D341Med (cell line): ENCODE measurements around the gene KRTAP2-3.
"Not testable (repeated sequence)": the region's sequence is repeated elsewhere in the genome, so short reads cannot be mapped to it uniquely, and the experiment has no call there.

Experiments
- DNase-seq: peaks from one replicate; pipeline ENCODE4 v3.0.0; 2012; ENCODE audit warnings: low spot score

KRTAP2-3 gene, protein sequence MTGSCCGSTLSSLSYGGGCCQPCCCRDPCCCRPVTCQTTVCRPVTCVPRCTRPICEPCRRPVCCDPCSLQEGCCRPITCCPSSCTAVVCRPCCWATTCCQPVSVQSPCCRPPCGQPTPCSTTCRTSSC

DNA sequence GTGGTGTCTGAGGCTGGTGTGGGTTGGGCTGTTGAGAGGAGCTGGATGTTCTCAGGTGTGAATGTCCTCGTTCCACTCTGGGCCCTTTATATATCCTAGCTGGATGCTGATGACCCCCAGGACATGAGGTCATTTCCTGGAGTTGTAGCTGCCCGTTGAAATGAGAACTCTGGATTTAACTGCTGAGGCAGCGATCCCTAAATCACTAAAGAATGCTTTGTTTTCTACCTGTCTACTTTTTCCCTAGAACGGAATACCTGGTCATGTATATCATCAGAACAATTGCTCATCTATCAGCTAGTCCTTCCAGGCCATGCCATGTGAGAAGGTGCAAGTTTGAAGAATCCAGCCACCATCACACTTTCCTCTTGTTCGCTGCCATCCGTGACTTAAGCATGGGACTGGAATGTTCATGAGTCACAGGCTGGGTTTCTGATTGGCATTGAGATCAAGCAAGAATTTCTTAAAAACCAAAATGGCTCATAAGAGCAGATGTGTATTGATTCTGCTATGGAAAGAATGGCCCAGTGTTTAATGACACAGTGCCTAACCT is at the start of gene KRTAP2-3:
KRTAP2-3 (minus strand) TSS at position 63 of the 553 bp plus-strand sequence. CDS start 64 bp downstream, outside the sequence.
- no peak for DNase-seq

DNA sequence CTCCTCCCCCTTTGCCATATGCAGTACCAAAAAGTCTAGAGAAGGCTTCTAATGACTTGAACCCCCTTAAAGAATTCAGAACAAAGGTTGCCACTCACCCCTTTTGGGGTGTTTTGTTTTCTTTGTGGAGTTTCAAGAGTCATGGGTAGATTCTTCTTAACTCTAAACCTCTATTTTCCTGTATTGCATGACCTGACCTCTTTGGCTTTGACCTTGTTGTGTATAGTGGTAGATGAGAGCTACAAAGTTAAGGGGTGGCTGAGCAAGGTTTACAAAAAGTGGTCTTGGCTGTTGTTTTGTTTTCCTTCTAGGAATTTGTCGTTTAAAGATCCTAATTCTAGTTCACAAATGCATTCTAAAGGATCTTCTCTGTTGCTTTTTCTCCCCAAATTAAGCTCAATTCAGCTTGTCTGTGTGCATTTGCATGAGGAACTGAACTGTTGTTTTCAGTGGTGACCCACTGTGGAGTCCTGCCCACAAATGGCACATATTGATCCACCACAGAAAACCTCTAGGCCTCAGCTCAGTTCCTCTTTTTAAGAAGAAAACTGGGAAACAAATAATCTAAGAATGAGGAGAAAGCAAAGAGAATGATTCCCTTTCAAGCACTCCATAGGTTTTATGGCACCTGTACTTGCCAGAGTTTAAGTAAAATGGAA is 48.9 kb upstream of the KRTAP2-3 start:
- DNase-seq = not testable (repeated sequence)

DNA sequence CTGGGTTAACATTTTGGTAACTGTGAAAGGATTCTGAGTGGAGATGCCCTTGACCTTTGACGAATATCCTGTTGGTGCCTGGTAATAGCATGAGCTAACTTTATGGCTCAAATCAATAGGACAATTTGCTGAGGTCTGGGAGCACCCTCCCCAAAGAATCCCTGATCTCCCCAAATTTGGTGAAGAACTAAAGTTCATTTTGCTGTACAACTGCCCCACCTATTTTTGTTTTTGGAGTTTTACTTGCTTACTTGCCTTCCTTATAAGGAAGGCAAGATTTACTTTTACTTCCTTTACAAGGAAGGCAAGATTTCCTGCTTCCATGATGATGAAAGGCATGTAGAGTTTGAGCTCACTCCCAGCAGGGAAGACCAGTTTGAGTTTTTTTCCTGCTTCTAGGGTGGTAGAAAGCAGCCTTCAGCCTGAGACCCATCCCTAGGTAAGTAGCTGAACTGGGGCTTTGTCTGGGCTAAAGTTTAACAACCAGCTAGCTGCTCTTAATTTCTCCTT is 48.1 kb upstream of the KRTAP2-3 start:
- DNase-seq = no peak

DNA sequence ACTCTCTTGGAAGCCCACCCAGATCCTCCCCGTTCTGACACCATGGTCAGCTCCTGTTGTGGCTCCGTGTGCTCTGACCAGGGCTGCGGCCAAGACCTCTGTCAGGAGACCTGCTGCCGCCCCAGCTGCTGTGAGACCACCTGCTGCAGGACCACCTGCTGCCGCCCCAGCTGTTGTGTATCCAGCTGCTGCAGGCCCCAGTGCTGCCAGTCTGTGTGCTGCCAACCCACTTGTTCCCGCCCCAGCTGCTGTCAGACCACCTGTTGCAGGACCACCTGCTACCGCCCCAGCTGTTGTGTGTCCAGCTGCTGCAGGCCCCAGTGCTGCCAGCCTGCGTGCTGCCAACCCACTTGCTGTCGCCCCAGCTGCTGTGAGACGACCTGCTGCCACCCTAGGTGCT is 45.4 kb upstream of the KRTAP2-3 start, which contains the start of gene KRTAP4-9:
KRTAP4-9 (plus strand) TSS at position 43 of the 400 bp plus-strand sequence; CDS start at position 43, 0 bp downstream.
- DNase-seq = not testable (repeated sequence)

DNA sequence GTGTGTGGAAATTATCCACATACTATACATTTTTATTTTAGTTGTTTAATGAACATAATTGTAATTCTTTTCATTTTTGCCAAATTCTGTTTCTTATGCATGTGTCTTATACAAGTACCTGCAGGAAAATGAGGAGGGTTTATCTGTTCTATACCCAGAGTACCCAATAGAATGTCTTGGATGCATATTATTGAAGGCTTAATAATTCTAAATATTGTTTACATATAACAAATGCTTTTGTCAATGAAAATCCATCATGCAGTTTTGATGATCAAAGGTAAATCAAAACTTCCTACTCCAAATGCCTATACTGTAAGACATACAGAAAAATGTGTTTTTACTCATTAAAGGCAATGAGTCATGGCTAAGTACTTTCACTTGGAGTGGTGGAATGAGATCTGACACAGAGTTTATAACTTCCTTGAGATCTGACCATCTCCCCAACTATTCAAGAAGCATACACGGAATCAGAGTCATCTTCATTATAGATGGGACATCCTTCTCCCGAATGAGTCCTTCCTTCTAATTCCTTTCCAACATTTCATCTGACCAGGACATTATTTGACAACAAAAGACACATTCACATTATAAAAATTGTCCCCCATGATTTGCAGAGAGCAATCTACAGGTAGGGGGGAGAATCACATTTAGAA is 44.6 kb upstream of the KRTAP2-3 start:
- not testable (repeated sequence) for DNase-seq

DNA sequence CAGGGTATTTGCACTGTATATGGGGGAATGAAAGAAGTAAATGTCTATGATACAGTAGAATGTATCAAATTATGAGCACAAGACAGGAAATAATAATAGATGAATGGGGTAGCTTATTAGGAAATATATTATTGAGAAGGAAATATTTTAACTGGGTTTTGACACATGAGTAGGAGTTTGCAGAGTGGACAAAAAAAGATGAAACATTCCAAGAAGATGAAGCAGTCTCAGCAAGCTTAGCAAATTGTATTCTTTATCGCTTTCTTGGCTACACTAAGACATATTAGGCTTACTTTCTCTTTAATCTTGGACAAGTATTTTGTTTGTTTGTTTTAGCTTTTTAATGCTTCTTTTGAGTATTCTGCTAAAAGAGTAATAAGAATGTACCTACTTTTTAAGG is 44.0 kb upstream of the KRTAP2-3 start:
- DNase-seq = no peak

DNA sequence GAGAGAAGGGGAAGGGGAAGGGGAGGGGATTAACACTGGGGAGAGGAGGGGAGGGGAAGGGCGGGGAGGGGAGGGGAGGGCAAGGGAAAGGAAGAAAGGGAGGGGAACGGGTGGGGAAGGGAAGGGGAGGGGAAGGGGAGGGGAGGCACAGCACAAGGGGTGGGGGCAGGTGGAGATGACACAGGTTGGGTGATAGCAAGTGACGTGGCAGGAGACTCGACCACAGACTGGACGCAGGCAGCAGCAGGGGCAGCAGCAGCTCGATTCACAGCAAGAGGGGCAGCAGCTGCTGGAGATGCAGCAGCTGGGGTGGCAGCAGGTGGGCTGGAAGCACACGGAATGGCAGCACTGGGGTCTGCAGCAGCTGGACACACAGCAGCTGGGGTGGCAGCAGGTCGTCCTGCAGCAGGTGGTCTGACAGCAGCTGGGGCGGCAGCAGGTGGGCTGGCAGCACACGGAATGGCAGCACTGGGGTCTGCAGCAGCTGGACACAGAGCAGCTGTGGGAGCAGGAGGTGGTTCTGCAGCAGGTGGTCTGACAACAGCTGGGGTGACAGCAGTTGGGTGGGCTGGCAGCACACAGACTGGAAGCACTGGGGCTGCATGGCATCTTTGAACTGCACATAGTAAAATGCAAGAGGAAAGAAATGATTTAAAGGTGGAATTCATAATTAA is 41.8 kb upstream of the KRTAP2-3 start, which contains the start of gene KRTAP4-16:
KRTAP4-16 (minus strand) TSS at position 624 of the 674 bp plus-strand sequence; CDS start at position 624, 0 bp downstream.
- no peak for DNase-seq

DNA sequence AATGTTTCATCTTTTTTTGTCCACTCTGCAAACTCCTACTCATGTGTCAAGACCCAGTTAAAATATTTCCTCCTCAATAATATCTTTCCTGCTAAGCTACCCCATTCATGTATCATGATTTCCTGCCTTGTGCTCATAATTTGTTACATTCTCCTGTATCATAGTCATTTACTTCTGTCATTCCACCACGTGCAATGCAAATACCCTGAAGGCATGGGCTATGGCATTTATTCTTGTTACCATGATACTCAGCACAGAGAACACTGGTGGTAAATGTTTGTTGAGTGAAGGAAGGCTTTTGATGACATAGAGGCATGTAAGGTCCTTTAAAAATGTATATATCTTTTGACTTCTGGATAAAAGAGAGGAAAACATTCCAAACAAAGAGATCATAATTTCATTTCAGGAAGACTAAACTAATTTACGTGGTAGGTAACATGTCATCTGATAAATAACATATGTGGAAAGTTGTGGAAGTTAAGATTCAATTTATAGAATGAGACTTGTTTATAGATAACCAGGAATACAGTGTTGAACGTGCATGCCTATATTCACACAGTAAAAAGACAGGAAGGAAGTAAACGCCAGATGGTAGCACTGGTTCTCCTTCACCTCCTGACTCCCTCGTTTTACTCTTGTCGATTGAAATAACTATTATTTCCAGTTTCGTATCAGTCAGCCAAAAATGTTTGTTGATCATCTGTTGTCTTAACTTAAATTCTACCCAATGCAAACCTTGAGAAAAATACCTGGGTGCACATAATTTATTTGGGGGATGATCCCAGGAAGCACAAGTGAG is 40.0 kb upstream of the KRTAP2-3 start:
- DNase-seq = not testable (repeated sequence)

DNA sequence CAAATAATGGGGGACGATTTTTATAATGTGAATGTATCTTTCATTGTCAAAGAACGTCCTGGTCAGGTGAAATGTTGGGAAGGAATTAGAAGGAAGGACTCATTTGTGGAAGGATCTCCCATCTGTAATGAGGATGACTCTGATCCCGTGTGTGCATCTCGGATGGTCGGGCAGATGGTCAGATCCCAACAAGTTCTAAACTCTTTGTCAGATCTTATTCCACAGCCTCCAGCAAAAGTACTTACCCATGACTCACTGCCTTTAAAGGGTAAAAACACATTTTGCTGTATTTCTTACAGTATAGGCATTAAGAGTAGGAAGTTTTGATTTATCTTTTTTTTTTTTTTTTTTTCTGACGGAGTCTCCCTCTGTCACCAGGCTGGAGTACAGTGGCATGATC is 38.6 kb upstream of the KRTAP2-3 start:
- no peak for DNase-seq

DNA sequence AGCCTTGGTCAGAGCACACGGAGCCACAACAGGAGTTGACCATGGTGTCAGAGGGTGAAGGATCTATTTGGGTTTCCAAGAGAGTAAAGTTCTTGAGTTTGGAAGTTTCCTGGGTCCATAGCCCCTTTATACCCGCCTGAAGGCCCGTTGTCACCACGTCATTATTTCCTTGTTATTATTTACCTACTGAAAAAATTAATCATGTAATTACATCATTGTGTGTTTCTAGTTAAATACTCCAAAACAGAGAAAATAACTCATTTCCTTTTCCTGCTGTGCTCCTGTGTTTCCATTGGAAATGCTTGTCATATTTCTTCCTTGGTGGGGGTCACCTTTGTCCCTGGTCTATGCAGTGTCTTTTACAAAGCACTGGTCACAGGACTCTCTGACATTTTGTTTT is 38.1 kb upstream of the KRTAP2-3 start, which contains the start of gene KRTAP4-8:
KRTAP4-8 (minus strand) TSS at position 101 of the 400 bp plus-strand sequence; CDS start at position 43, 58 bp downstream.
- no peak for DNase-seq

DNA sequence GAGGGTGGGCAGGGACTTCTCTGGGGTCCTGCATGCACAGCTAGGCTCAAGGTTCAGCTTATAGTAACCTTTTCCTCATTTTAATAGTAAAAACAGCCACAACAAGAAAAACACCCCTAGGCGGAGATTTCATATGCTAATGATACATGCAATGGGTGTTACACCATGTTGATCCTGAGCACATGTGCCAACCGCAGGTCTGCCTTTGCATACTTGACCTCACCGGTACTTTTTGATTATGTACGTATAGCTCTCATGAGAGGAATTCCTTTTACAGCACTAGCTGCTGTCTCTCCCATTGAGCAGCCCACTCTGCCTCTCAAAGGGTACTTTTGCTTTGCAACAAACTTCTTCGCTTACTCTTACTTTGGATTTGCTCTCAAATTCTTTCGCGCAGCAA is 36.1 kb upstream of the KRTAP2-3 start:
- DNase-seq = no peak

DNA sequence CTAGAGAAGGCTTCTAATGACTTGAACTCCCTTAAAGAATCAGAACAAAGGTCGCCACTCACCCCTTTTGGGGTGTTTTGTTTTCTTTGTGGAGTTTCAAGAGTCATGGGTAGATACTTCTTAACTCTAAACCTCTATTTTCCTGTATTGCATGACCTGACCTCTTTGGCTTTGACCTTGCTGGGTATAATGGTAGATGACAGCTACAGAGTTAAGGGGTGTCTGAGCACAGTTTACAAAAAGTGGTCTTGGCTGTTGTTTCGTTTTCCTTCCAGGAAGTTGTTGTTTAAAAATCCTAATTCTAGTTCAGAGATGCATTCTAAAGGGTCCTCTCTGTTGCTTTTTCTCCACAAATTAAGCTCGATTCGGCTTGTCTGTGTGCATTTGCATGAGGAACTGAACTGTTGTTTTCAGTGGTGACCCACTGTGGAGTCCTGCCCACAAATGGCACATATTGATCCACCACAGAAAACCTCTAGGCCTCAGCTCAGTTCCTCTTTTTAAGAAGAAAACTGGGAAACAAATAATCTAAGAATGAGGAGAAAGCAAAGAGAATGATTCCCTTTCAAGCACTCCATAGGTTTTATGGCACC is 28.9 kb upstream of the KRTAP2-3 start:
- not testable (repeated sequence) for DNase-seq

DNA sequence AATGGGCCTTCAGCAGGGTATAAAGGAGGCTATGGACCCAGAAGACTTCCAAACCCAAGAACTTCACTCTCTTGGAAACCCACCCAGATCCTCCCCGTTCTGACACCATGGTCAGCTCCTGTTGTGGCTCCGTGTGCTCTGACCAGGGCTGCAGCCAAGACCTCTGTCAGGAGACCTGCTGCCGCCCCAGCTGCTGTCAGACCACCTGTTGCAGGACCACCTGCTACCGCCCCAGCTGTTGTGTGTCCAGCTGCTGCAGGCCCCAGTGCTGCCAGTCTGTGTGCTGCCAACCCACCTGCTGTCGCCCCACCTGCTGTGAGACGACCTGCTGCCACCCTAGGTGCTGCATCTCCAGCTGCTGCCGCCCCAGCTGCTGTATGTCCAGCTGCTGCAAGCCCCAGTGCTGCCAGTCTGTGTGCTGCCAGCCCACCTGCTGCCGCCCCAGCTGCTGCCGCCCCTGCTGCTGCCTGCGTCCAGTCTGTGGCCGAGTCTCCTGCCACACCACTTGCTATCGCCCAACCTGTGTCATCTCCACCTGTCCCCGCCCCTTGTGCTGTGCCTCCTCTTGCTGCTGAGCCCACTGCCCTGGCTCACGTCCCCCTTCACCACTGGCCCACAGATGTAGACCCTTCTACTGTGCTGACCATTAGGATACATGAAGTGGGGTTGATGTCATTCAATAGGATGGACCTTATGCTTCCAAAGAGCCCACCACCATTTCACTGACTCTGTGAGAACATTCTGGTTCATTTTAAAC is 24.4 kb upstream of the KRTAP2-3 start, which contains the start of gene KRTAP4-7:
KRTAP4-7 (plus strand) TSS at position 51 of the 757 bp plus-strand sequence; CDS start at position 108, 57 bp downstream.
- not testable (repeated sequence) for DNase-seq

DNA sequence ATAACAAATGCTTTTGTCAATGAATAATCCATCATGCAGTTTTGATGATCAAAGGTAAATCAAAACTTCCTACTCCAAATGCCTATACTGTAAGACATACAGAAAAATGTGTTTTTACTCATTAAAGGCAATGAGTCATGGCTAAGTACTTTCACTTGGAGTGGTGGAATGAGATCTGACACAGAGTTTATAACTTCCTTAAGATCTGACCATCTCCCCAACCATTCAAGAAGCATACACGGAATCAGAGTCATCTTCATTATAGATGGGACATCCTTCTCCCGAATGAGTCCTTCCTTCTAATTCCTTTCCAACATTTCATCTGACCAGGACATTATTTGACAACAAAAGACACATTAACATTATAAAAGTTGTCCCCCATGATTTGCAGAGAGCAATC is 23.5 kb upstream of the KRTAP2-3 start:
- not testable (repeated sequence) for DNase-seq

DNA sequence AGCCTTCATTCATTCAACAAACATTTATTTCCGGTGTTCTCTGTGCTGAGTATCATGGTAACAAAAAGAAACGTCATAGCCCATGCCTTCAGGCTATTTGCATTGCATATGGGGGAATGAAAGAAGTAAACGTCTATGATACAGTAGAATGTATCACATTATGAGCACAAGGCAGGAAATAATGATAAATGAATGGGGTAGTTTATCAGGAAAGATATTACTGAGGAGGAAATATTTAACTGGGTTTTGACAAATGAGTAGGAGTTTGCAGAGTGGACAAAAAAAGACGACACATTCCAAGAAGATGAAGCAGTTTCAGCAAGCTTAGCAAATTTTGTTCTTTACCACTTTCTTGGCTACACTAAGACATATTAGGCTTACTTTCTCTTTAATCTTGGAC is 22.7 kb upstream of the KRTAP2-3 start:
- DNase-seq = no peak

DNA sequence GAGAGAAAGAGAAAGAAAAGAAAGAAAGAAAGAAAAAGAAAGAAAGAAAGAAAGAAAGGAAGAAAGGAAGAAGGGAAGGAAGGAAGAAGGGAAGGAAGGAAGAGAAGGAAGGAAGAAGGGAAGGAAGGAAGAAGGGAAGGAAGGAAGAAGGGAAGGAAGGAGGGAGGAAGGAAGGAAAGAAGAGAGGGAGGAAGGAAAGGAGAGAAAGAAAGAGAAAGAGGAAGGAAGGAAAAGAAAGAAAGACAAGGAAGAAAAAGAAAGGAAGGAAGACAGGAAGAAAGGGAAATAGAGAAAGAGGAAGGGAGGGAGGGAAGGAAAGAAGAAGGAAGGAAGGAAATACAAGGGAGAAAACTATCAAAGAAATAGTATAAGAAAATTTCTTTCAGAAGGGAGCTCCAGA is 16.9 kb upstream of the KRTAP2-3 start:
- no peak for DNase-seq

DNA sequence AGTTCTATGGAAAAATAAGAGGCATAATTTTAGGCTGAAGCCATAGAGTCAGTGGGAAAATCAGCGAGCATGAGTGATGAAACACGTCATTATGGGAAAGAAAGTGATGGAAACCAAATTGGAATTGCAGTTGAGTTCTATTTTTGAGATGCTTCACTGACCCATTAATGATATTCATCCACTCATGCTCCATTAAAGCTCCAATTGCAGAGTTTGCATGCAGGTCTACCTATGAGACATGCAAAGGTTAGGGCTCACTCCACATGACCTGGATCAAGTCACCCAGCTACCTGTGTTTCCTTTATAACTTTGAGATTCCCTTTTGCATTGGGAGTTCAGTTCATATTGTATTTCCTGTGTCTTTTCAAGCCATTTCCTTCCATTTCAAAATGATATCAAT is 13.8 kb upstream of the KRTAP2-3 start:
- DNase-seq = no peak

DNA sequence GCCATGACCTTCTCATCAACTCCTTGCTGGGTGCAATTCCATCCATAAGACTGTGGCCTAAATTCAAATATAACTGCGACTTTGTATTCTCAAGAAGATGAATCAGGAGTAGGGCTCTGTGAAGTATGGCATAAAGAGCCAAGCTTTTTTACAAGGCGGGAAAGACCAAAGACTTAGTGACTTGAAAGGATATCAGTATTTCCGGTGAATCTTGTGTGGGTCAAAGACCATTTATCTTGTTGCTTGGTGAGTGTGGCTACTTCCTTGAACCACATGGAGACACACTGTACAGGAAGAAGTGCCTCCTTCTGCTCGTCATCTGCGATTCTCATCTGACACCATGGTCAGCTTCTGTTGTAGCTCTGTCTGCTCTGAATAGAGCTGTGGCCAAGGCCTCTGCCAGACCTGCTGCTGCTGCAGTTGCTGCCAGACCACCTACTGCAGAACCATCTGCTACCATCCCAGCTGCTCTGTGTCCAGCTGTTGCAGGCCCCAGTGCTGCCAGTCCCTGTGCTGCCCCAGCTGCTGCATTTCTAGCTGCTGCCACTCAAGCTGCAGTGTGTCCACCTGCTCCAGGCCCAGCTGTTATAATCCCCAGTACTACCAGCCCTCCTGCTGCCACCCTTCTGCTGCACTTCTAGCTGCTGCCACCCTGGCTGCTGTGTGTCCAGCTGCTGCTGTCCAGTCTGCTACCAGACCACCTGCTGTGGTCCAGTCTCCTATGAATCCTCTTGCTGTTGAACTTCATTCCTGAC is 11.9 kb upstream of the KRTAP2-3 start:
- DNase-seq = no peak

DNA sequence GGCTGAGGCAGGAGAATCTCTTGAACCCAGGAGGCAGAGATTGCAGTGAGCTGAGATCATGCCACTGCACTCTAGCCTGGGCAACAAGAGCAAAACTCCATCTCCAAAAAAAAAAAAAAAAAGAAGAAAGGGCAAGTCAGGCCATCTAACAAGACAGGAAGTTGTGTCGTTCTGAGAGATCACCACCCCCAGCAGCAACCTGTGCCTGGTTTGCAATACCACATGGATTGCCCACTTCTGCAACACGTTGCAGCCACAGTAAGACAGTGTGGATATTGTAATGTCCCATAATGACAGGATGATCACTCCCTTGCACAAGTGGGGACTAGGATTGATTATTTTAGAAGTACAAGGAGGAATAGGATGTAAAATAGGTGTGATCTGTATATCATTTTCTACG is 9.1 kb upstream of the KRTAP2-3 start:
- no peak for DNase-seq
